Ishikawa (cell line): ENCODE data around the gene ARHGAP11A.

Source experiments
- CEBPB ChIP-seq: IDR thresholded peaks from 2 replicates; pipeline ENCODE4 v1.6.1; 2012
- CREB1 ChIP-seq: IDR thresholded peaks from 2 replicates; pipeline ENCODE4 v1.6.1; 2012; ENCODE audit warnings: low read depth
- EGR1 ChIP-seq: IDR thresholded peaks from 2 replicates; pipeline ENCODE4 v1.6.1; 2012
- EP300 ChIP-seq: IDR thresholded peaks from 2 replicates; pipeline ENCODE4 v1.6.1; 2012; ENCODE audit warnings: borderline replicate concordance
- FOXM1 ChIP-seq: IDR thresholded peaks from 2 replicates; pipeline ENCODE4 v1.6.1; 2012; ENCODE audit warnings: low read depth, borderline replicate concordance
- NFIC ChIP-seq: IDR thresholded peaks from 2 replicates; pipeline ENCODE4 v1.6.1; 2012
- RAD21 ChIP-seq: IDR thresholded peaks from 2 replicates; pipeline ENCODE4 v1.6.1; 2012; ENCODE audit warnings: low read depth
- TAF1 ChIP-seq: IDR thresholded peaks from 2 replicates; pipeline ENCODE4 v1.6.1; 2012; ENCODE audit warnings: low read depth, mild to moderate bottlenecking
- TCF12 ChIP-seq: IDR thresholded peaks from 2 replicates; pipeline ENCODE4 v1.6.1; 2012; ENCODE audit warnings: low read depth
- TEAD4 ChIP-seq: IDR thresholded peaks from 2 replicates; pipeline ENCODE4 v1.6.1; 2012
- YY1 ChIP-seq: IDR thresholded peaks from 2 replicates; pipeline ENCODE4 v1.6.1; 2012; ENCODE audit warnings: low read depth
- ZBTB7A ChIP-seq: IDR thresholded peaks from 2 replicates; pipeline ENCODE4 v1.6.1; 2012; ENCODE audit warnings: low read depth
- TF ChIP-seq, protein P1 (sequence below): IDR thresholded peaks from 2 replicates; pipeline ENCODE4 v1.6.1; 2012; ENCODE audit warnings: low read depth, mild to moderate bottlenecking
- TF ChIP-seq, protein P2 (sequence below): IDR thresholded peaks from 2 replicates; pipeline ENCODE4 v1.6.1; 2012
- TF ChIP-seq, protein P3 (sequence below): IDR thresholded peaks from 2 replicates; pipeline ENCODE4 v1.6.1; 2012

Gene ARHGAP11A

DNA sequence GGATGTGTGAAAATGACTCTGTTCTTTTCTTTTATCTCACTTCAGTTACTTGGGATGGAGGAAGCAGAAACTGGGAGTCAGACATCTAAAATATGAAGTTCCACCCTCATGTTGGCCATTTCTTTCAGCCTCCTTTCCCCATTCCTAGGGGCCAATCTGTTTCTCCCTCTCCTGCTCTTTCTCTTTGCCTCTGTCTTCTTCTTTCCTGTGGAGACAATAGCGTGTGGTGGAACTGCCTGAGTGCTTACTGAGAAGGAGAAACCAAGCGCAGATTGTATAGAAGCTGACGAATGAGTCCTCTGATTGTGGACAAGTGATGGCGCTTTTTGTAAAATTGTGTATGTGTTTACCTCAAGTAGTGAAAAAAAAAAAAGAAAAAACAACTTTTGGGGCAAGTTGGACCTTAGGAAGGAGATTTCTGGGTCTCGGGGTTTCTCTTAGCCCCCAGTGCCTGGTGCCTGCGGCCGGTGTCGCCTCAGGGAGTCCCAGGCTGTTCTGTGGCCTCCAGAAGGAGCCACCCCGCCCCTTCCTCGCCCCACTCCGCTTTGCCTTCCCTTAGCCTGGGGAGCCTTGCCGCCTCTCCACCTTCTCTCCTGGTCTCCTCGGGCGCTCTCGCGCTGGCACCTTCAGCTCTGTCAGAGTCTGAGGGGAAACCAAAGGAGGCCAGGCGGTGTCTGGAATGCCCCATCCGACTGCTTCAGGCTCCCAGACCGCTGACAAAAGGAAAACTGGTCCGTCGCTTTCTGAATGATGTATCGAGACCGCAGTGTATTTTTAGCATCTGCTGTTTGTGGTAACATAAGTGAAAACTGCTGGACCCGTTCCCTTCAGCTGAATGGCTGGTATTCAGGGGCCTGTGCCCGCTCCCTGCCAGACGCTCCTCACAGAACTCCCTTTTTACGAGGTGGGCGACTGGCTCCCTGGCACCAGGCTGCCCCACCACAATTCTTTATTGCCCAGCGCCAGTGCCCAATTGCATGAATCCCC is 56.3 kb downstream of the ARHGAP11A start:
- no peak for TF ChIP-seq ZBTB7A

DNA sequence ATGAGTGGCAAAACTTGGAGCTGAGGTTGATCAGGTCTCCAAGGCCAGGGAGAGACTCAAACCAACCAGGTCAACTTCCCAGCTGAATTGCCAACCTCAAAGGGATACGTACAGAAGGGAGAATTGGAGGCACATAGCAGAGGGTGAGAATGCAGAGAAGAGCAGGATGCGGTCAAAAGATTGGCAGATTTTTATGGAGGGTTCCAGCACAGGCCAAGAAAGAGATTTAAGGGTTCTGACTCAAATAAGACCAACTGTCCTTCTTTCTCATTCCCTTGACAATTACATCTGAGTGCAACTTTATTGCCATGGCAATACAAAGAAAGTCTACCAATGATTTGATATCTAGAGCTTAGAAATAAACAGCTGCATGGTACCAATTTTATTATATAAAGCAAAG is 59.4 kb downstream of the ARHGAP11A start:
- TF ChIP-seq EP300 (no peak), ZBTB7A (no peak), CEBPB (no peak), NFIC (no peak), TCF12 (no peak), TAF1 (no peak), EGR1 (no peak), CREB1 (no peak), TEAD4 (no peak), FOXM1 (no peak), YY1 (no peak), RAD21 (no peak)
- TF ChIP-seq, protein P1, sequence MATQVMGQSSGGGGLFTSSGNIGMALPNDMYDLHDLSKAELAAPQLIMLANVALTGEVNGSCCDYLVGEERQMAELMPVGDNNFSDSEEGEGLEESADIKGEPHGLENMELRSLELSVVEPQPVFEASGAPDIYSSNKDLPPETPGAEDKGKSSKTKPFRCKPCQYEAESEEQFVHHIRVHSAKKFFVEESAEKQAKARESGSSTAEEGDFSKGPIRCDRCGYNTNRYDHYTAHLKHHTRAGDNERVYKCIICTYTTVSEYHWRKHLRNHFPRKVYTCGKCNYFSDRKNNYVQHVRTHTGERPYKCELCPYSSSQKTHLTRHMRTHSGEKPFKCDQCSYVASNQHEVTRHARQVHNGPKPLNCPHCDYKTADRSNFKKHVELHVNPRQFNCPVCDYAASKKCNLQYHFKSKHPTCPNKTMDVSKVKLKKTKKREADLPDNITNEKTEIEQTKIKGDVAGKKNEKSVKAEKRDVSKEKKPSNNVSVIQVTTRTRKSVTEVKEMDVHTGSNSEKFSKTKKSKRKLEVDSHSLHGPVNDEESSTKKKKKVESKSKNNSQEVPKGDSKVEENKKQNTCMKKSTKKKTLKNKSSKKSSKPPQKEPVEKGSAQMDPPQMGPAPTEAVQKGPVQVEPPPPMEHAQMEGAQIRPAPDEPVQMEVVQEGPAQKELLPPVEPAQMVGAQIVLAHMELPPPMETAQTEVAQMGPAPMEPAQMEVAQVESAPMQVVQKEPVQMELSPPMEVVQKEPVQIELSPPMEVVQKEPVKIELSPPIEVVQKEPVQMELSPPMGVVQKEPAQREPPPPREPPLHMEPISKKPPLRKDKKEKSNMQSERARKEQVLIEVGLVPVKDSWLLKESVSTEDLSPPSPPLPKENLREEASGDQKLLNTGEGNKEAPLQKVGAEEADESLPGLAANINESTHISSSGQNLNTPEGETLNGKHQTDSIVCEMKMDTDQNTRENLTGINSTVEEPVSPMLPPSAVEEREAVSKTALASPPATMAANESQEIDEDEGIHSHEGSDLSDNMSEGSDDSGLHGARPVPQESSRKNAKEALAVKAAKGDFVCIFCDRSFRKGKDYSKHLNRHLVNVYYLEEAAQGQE: no peak
- TF ChIP-seq, protein P2, sequence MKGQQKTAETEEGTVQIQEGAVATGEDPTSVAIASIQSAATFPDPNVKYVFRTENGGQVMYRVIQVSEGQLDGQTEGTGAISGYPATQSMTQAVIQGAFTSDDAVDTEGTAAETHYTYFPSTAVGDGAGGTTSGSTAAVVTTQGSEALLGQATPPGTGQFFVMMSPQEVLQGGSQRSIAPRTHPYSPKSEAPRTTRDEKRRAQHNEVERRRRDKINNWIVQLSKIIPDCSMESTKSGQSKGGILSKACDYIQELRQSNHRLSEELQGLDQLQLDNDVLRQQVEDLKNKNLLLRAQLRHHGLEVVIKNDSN: no peak
- TF ChIP-seq, protein P3, sequence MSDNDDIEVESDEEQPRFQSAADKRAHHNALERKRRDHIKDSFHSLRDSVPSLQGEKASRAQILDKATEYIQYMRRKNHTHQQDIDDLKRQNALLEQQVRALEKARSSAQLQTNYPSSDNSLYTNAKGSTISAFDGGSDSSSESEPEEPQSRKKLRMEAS: no peak

DNA sequence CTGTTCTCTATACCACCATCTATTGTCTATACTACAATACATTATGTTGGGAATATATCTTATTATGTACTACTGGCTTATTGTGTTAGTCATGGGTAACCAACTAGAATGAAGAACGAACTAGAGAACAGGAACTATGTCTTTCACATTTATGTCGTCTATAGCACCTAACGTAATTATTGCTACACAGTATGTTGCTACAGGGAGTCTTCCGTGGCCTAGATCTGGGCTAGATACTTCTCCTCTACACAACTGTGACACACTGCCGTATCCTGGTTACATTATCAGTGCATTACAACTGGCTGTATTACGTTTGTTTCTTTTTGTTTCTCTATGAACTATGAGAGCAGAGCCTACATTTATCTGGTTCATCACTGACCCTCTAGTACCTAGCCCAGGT is 60.2 kb downstream of the ARHGAP11A start:
- TF ChIP-seq YY1 (no peak), NFIC (no peak), CREB1 (no peak), ZBTB7A (no peak), RAD21 (no peak), EGR1 (no peak), EP300 (no peak)
- TF ChIP-seq, protein P1: no peak

DNA sequence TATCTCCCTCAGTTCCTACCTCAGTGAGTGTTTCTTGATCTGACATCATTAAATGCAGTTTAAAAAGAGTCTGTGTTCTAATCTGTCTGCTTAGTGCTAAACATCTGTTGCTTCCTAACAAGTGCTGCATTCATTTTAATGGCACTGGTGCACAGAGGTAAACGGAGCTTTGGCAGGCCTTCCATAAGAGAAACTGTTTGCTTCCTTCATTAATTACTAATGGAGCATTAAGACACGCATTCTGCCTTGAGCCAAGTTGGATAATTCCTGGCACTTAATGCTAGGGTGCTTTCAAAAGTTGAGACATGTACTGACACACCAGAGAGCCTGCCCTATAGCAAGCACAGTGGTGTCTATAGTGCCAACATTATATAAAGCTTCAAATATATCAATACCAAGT is 60.9 kb downstream of the ARHGAP11A start:
- TF ChIP-seq TAF1 (no peak), RAD21 (no peak), NFIC (no peak), TCF12 (no peak), FOXM1 (no peak), CEBPB (no peak)
- TF ChIP-seq, protein P1: no peak
- TF ChIP-seq, protein P3: no peak

DNA sequence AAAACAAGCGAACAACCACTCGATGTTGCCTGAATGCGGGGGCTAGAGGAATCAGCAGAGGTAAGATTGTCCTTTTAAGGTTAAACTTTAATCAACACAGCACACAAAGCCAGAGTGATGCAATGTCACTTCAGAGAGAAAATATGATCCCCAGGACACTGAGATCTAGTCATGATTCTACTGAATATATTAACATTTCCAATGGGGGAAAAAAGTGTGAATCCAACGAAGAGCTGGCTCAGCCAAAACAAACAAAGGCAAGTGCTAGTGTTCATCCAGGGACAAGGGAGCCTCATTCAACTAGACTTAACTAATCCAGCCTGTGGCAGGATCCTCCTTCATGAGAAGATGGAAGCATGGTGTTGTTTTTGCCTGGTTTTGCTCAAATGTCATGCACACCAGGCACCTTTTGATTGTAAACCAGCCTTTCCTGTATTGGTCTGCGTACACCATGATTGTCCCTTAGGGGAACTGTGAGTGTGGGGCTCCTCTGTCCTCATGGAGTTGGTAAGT is 62.0 kb downstream of the ARHGAP11A start:
- TF ChIP-seq YY1: no peak
- TF ChIP-seq ZBTB7A: no peak
- no peak for TF ChIP-seq TCF12
- no peak for TF ChIP-seq EGR1
- TF ChIP-seq, protein P2: no peak
